Measurements from ENCODE around the gene FOXP1.

FOXP1 gene

GRCh38 chr3:71315431-71315830, 268.1 kb downstream of the FOXP1 start:
- H3K27me3 ChIP-seq (ENCODE audit: insufficient read depth, poor library complexity, severe bottlenecking) = no peaks in the 10 kb centered on the region
- H3K4me3 ChIP-seq (ENCODE audit: severe bottlenecking) = no peak overlapping the region
- DNase-seq (ENCODE audit: low spot score) (no peak), ATAC-seq (ENCODE audit: low read depth) (no peak)
- H3K9me3 ChIP-seq (ENCODE audit: severe bottlenecking) = no peaks in the 10 kb centered on the region
- H3K36me3 ChIP-seq (ENCODE audit: low read depth) = no peaks in the 10 kb centered on the region
- H3K27ac ChIP-seq (ENCODE audit: poor library complexity, severe bottlenecking) = no peak overlapping the region
- TF ChIP-seq CTCF (IDR thresholded peaks at IDR 0.05; ENCODE audit: poor library complexity, severe bottlenecking) = no peak
- no peaks in the 10 kb centered on the region for H3K4me1 ChIP-seq (ENCODE audit: insufficient read depth, poor library complexity, severe bottlenecking)

- TF ChIP-seq CTCF (IDR thresholded peaks at IDR 0.05; ENCODE audit: poor library complexity, severe bottlenecking) = no peak
- no peaks in the 10 kb centered on the region for H3K36me3 ChIP-seq (ENCODE audit: low read depth)
- ATAC-seq (ENCODE audit: low read depth) (no peak), DNase-seq (ENCODE audit: low spot score) (no peak)
- no peaks in the 10 kb centered on the region for H3K9me3 ChIP-seq (ENCODE audit: severe bottlenecking)
- no peak overlapping the region for H3K27ac ChIP-seq (ENCODE audit: poor library complexity, severe bottlenecking)
- no peak overlapping the region for H3K4me3 ChIP-seq (ENCODE audit: severe bottlenecking)
- H3K27me3 ChIP-seq (ENCODE audit: insufficient read depth, poor library complexity, severe bottlenecking) = no peaks in the 10 kb centered on the region
- H3K4me1 ChIP-seq (ENCODE audit: insufficient read depth, poor library complexity, severe bottlenecking) = peaks cover 3% of the 10 kb centered on the region
Measured at GRCh38 chr3:71313844-71314243, 269.7 kb downstream of the FOXP1 start.

- Histone ChIP-seq H3K4me3 (ENCODE audit: severe bottlenecking) (no peak overlapping the region), H3K27ac (ENCODE audit: poor library complexity, severe bottlenecking) (no peak overlapping the region), H3K36me3 (ENCODE audit: low read depth) (no peaks in the 10 kb centered on the region), H3K27me3 (ENCODE audit: insufficient read depth, poor library complexity, severe bottlenecking) (no peaks in the 10 kb centered on the region), H3K9me3 (ENCODE audit: severe bottlenecking) (no peaks in the 10 kb centered on the region), H3K4me1 (ENCODE audit: insufficient read depth, poor library complexity, severe bottlenecking) (peaks cover 3% of the 10 kb centered on the region)
- DNase-seq (ENCODE audit: low spot score) = no peak
- no peak for ATAC-seq (ENCODE audit: low read depth)
- TF ChIP-seq CTCF (IDR thresholded peaks at IDR 0.05; ENCODE audit: poor library complexity, severe bottlenecking) = no peak
Measured at GRCh38 chr3:71312461-71312860, 271.1 kb downstream of the FOXP1 start.

GRCh38 chr3:71311661-71312046, 271.9 kb downstream of the FOXP1 start:
- Histone ChIP-seq H3K36me3 (ENCODE audit: low read depth) (no peaks in the 10 kb centered on the region), H3K9me3 (ENCODE audit: severe bottlenecking) (no peaks in the 10 kb centered on the region), H3K27me3 (ENCODE audit: insufficient read depth, poor library complexity, severe bottlenecking) (no peaks in the 10 kb centered on the region), H3K27ac (ENCODE audit: poor library complexity, severe bottlenecking) (no peak overlapping the region), H3K4me1 (ENCODE audit: insufficient read depth, poor library complexity, severe bottlenecking) (peaks cover 3% of the 10 kb centered on the region), H3K4me3 (ENCODE audit: severe bottlenecking) (no peak overlapping the region)
- TF ChIP-seq CTCF (IDR thresholded peaks at IDR 0.05; ENCODE audit: poor library complexity, severe bottlenecking) = no peak
- ATAC-seq (ENCODE audit: low read depth) (no peak), DNase-seq (ENCODE audit: low spot score) (no peak)

GRCh38 chr3:71310980-71311660, 272.4 kb downstream of the FOXP1 start:
- Histone ChIP-seq H3K36me3 (ENCODE audit: low read depth) (no peaks in the 10 kb centered on the region), H3K9me3 (ENCODE audit: severe bottlenecking) (no peaks in the 10 kb centered on the region), H3K4me1 (ENCODE audit: insufficient read depth, poor library complexity, severe bottlenecking) (peaks cover 3% of the 10 kb centered on the region), H3K4me3 (ENCODE audit: severe bottlenecking) (no peak overlapping the region), H3K27me3 (ENCODE audit: insufficient read depth, poor library complexity, severe bottlenecking) (no peaks in the 10 kb centered on the region), H3K27ac (ENCODE audit: poor library complexity, severe bottlenecking) (no peak overlapping the region)
- ATAC-seq (ENCODE audit: low read depth) (no peak), DNase-seq (ENCODE audit: low spot score) (no peak)
- TF ChIP-seq CTCF (IDR thresholded peaks at IDR 0.05; ENCODE audit: poor library complexity, severe bottlenecking) = no peak
